ENCODE results near the gene SAPCD1.

DNA sequence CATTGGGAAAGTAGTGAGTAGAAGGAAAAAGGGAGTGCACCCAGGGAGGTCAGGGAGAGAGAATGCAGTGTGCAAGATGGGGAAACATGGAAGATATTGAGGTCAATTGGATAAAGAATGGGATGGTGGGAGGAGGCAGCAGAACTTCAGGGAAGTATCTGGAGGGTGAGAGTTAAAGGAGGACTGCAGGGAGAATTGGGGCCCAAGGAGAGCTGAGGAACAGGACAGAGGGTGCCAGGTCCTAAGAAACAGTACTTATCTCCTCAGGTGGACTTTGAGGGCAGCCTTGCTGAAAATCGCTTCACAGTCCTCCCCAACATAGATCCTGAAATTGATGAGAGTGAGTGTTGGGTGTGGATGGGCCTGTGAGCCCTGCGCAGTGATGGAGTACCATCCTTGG lies 4.2 kb upstream of the SAPCD1 start:
- TF ChIP-seq POLR2A (IDR thresholded peaks at IDR 0.05): no peak
- TF ChIP-seq, protein P1, sequence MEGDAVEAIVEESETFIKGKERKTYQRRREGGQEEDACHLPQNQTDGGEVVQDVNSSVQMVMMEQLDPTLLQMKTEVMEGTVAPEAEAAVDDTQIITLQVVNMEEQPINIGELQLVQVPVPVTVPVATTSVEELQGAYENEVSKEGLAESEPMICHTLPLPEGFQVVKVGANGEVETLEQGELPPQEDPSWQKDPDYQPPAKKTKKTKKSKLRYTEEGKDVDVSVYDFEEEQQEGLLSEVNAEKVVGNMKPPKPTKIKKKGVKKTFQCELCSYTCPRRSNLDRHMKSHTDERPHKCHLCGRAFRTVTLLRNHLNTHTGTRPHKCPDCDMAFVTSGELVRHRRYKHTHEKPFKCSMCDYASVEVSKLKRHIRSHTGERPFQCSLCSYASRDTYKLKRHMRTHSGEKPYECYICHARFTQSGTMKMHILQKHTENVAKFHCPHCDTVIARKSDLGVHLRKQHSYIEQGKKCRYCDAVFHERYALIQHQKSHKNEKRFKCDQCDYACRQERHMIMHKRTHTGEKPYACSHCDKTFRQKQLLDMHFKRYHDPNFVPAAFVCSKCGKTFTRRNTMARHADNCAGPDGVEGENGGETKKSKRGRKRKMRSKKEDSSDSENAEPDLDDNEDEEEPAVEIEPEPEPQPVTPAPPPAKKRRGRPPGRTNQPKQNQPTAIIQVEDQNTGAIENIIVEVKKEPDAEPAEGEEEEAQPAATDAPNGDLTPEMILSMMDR (IDR thresholded peaks at IDR 0.05): no peak
